Stimulated activated naive CD8-positive, alpha-beta T cell treated with anti-CD3 and anti-CD28 coated beads, Interleukin-15, Interleukin-2, amounts not matched to agents 100 U/mL and 50 U/mL, for 24 hours (primary cell): ENCODE measurements around the gene HSPA1B.
A peak's percentile ranks its signal among the peaks of the same experiment; 100 is the strongest.
"Not testable (repeated sequence)": the region's sequence is repeated elsewhere in the genome, so short reads cannot be mapped to it uniquely, and the experiment has no call there.

Source experiments
- ATAC-seq: fragments of 150-1000 bp; cut with Tn5 transposase; one replicate; pipeline ENCODE4 v1.10.0; 2021
- DNase-seq: peaks from one replicate; pipeline ENCODE4 v3.0.0; 2021

Gene HSPA1B

GRCh38 chr6:31826793-31827285 lies 699 bp upstream of the HSPA1B start:
- DNase-seq (peak; percentile 50), ATAC-seq (no peak)

- no peak for ATAC-seq
- no peak for DNase-seq
Measured at GRCh38 chr6:31829633-31830283, 2.2 kb downstream of the HSPA1B start.

GRCh38 chr6:31830886-31831335 lies 3.4 kb downstream of the HSPA1B start:
- ATAC-seq, result no peak
- no peak for DNase-seq

- no peak for ATAC-seq
- DNase-seq, result no peak
Measured at GRCh38 chr6:31831350-31832215, 4.0 kb downstream of the HSPA1B start.

- ATAC-seq, result peak; percentile 64
Measured at GRCh38 chr6:31834367-31835250, 7.1 kb downstream of the HSPA1B start.

GRCh38 chr6:31836047-31836473 lies 8.5 kb downstream of the HSPA1B start:
- ATAC-seq (no peak), DNase-seq (peak; percentile 13)

More at GRCh38 chr6:31834367-31835250, 7.1 kb downstream of the HSPA1B start:
- DNase-seq, result peak; percentile 82

- ATAC-seq, result no peak
Measured at GRCh38 chr6:31836474-31837368, 9.2 kb downstream of the HSPA1B start.

GRCh38 chr6:31837369-31838113 lies 10.0 kb downstream of the HSPA1B start:
- no peak for ATAC-seq
- DNase-seq, result no peak

More at GRCh38 chr6:31836474-31837368, 9.2 kb downstream of the HSPA1B start:
- DNase-seq, result no peak

- not testable (repeated sequence) for ATAC-seq, DNase-seq
Measured at GRCh38 chr6:31838114-31838553, 10.6 kb downstream of the HSPA1B start.

GRCh38 chr6:31838968-31839367 lies 11.4 kb downstream of the HSPA1B start:
- DNase-seq (peak; percentile 7), ATAC-seq (no peak)

GRCh38 chr6:31839779-31840126 lies 12.2 kb downstream of the HSPA1B start:
- ATAC-seq, DNase-seq: not testable (repeated sequence)

- DNase-seq (peak; percentile 16), ATAC-seq (no peak)
Measured at GRCh38 chr6:31842053-31842452, 14.5 kb downstream of the HSPA1B start.

- no peak for ATAC-seq
- DNase-seq, result no peak
Measured at GRCh38 chr6:31844507-31844906, 17.0 kb downstream of the HSPA1B start.

- DNase-seq (no peak), ATAC-seq (no peak)
Measured at GRCh38 chr6:31847276-31847978, 19.9 kb downstream of the HSPA1B start.

- ATAC-seq, result no peak
- DNase-seq, result no peak
Measured at GRCh38 chr6:31850765-31851484, 23.4 kb downstream of the HSPA1B start.

- ATAC-seq, result no peak
- DNase-seq, result no peak
Measured at GRCh38 chr6:31851485-31851832, 23.9 kb downstream of the HSPA1B start.

GRCh38 chr6:31851980-31852718 lies 24.6 kb downstream of the HSPA1B start:
- not testable (repeated sequence) for DNase-seq, ATAC-seq

- not testable (repeated sequence) for DNase-seq, ATAC-seq
Measured at GRCh38 chr6:31857774-31858173, 30.2 kb downstream of the HSPA1B start.
